ENCODE data around the gene TMEM255B. TPM values are rescaled to one million over a fixed set of nuclear protein-coding genes. Genes with fewer than 3 reads are reported as not detected.

The TMEM255B gene
- total RNA-seq, 1 donor from 2014 or later: 45.6 TPM

DNA sequence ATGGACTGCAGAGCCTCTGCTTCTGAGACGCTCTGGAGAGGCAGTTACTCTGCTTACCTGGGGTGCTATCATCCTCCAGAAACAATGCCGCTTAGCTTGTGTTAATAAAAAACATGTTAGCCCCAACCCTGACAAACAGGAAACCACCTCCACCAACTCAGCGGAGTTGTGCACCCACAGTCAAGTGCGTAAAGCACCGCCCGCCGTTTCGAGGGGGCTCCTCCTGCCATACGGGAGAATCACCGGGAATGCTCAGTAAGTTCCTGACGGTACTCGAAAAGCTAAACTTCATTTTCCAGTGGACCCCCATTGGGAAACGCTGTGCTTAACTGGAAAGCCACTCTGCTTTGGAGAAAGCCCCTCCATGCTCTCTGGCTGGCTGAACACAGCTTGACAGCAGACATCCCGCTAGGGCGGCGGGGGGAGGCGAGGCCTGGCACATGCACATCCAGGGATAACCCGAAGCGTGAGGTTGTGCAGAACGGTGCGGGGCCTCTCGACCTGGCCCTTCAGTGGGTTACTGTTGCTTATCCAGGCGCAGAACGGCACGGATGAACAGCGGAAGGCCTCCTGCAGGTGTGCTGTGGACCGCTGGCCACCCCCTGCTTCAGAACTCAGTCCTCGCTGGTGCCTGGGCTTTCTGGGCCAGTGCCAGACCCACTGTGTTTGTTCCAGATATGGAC is 87.8 kb downstream of the TMEM255B start:
- no peak for DNase-seq (ENCODE audit: low read depth in 2 of 2)

DNA sequence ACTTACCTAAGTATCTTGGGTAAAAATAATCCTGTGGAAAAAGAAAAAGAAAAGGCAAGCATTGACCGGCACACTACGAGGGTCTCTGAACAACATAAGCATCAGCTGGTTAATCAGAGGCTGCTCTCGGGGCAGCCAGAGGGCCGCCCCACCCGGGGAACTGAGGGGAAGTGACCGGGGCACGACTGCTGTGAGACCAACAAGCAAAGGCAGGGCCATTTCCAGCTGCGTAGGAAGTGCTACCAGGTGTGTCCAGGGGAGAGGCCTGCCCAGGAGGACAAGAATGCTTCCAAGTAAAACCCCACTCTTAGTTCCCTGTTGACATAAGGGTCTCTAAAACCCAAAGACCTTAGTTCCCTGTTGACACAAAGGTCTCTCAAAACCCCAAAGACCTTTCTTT is 89.0 kb downstream of the TMEM255B start:
- no peak for DNase-seq (ENCODE audit: low read depth in 2 of 2)

DNA sequence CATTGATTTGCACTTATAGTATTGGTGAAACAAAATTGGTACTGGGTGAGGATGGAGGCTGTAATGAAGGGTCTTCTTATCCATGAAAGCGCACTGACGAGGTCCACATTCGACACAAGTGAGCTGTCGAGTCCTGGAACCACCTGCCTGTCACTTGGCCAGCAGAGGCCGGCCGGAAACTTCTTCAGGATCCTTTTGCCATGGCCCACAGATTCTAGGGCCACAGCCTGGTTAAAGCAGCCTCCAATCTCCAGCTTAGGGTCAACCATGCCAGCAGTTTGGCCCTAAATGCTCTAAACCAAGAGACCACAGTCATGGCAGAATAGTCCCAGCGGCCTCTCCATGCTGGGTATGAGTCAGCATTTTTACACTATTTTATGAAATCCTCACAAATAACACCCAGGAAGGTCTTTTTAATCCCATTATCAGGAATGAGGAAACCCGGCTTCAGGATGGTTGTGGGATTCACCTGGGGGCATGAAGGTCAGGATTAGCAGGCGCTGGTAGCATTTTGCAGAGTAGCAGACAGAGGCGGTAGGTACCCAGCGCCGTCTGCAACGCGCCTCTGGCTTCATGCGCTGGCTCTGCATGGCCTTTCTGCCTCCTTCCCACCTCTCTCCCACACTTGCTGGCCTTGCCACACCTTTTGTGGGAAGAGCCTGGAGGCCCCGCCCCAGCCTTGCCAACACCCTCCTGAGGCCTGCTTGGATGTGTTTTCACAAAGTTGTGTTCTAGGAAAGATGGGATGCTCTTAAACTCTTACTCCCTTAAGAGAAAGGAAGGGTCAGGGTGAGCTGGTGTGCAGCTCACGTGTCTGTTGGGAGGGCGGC is 89.6 kb downstream of the TMEM255B start:
- DNase-seq (ENCODE audit: low read depth in 2 of 2): no peak

DNA sequence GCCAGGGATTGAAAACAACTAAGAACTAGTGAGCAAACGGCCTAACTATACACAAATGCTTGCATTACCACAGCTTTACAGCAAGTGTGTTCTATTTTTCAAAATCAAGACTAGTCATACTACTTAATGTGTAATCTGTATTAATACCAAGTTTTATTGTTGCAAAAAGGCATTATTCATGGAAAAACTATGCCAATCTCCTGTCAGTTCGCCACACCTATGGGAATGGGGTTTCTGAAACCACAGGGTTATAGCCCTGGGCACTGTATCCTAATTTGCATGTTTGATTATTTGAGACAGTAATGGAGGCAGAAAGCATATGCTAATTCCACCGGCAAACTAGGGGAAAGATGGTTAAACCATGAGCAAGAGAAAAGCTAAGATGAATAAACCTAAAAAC is 90.5 kb downstream of the TMEM255B start:
- DNase-seq (ENCODE audit: low read depth in 2 of 2): no peak

DNA sequence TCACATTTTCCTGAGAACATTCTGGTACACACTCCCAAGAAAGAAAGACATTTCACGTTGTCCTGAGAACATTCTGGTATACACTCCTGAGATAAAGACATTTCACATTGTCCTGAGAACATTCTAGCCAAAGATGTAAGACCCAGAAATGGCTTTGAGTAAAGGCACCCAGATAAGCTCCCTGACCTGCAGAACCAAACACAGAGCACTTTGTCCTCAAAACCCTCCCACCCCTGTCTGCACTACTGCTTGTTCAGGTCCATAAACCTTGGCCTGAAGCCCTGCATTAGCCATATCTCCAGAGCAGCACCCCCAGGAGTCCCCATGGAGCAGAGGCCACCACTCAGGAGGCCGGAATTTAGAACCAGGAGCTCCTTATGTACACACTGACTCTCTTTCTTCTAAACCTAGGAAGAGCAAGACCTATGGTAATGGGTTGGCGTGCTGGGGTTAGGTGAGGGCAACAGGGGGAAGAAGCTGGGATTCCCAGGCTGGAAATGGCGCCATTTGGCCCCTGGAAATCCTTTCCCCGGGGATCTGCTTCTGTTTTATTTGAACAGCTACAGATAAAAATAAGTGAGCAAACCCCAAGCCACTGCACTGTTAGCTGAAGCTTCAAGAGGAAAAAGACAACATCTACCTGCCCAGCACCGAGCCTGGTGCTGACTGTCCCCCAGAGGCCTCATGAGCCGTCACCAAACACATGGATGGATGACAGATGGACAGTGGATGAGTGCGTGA is 91.1 kb downstream of the TMEM255B start:
- DNase-seq (ENCODE audit: low read depth in 2 of 2): no peak

DNA sequence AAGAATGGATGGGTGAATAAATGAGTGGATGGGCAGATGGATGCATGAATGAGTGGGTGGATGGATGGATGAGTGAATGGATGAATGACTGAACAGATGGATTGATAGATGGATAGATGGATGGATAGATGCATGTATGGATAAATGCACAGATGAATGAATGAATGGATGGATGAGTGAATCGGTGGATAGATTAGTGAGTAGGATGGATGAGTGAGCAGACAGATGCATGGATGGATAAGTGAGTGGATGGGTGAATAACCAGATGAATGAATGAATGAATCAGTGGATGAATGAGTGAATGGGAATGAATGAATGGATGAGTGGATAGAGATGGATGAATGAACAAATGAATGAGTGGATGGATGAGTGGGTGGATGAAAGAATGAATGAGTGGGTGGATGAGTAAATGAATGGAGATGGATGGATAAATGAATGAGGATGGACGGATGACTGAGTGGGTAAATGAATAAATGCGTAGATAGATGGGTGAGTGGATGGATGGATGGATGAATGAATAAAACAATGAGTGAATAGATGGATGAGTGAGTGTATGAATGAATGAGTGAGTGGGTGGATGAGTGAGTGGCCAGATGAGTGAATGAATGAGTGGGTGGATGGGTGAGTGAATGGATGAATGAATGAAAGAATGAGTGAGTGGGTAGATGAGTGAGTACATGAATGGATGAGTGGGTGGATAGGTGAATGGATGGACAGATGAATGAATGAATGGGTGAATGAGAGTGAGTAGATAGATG is 91.9 kb downstream of the TMEM255B start:
- no peak for DNase-seq (ENCODE audit: low read depth in 2 of 2)

DNA sequence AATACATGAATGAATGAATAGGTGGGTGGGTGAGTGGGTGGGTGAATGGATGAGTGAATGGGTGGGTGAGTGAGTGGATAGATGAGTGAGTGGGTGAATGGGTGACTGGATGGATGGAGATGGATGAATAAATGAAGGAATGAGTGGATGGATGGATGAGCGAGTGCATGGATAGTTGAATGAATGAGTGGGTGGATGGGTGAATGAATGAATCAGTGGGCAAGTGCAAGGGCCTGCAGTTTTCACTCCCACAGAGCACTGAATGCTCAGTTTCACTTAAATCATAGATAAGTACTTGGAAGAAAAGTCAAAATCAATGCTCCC is 92.4 kb downstream of the TMEM255B start:
- DNase-seq (ENCODE audit: low read depth in 2 of 2): no peak

DNA sequence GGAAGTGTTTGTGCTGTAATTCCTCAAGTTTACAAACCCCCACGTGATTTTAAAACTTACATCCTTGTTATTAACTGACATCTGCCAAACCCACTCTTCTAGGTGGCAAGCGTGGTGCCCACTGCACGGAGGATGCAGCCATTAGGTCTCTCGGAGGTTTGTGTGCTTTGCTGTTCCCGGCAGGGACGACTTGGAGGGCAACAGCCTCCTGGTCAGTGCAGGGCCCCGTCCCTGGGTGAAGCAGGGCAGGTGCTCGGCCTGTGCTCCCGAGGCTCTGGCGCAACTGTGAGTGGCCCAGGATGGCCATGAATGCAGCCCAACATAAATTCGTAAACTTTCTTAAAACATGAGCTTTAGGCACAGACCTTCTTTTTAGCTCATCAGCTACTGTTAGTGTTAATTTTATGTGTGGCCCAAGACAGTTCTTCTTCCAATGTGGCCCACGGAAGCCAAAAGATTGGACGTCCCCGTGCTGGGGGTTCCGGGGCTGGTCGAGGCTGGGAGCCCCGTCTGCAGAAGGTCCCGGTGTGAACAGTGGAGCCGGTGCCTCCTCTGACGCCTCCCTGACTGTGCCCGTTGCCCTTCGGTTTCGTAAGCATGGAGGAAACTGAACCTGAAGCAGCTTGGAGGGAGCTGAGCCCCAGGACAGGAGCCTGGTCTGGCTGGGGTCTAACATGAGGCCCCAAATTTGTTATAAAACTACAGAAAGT is 93.0 kb downstream of the TMEM255B start:
- DNase-seq (ENCODE audit: low read depth in 2 of 2): no peak

DNA sequence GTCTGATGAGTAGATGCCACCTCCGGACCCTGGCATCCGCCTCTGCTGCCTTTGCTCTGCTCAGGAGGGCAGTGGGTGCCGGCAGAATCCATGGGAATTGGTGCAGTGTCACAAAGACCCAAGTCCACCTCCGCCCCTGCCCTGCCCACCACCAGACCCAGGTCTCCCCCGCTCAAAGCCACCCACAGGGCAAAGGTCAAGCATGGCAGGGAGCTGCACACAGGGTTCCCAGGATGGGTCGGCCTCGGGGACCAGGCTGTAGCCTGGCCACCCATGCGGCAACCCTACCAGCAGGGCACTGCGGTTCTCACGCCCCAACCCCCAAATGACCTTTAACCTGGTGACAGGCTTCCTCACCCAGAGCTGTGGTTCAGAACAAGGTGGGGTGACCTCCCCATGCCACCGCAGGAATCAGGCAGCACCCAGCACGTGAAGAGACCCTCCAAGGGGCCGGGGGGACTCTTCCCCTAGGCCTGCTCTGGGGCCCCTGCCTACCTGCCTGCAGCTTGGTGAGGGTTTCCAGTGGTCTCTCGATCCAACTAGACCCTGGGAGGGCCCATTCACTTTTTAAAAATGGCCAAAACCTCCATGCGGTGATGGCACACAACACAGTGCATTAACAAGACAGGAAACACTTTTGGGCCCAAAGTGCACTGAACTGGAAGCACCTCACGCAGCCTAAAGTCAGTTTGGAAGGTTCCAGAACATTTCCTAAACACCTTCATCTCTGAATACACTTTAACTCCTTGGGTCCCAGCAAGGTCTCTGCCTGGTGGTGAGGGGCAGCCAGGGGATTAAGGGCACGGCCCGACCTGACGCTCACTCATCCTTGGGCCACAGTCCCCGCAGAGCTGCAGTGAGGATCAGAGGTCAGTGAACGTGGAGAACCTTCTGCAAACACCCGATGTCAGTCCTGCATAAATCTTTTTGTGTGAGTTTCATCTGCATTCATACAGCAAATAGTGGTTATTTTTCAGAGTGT is 93.8 kb downstream of the TMEM255B start:
- no peak for DNase-seq (ENCODE audit: low read depth in 2 of 2)

DNA sequence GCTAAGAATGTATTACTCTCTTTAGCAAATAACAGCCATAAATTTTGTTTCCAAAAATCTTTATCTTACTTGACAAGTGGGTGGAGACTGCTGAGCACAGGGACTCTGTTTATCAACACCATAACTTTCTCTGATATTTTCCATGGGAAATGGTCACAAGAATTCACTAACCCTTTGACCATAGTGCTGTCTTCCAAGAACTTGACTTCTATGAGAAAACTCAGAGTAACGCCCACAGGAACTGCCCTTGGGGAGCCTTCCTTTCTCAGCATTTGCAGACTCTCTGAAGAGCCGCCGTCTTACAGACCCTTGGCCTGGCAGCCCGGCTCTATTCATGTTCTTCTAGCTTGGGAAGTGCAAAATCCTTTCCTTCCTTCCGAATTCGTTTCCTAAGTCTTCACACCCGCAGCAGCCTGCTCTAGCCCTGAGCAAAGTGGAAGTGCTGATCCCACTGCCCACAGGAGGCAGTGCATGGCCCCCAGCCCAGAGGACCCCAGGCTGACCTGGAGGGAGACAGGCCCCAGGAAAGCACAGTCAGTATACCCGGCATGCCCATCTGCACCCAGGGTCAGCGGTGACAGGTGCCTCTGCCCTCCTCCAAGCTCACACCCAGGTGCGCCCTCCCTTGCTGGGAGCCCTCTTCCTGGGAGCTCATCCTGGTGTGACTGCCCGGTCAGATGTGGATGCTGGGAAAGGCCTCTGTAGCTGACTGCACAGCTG is 94.7 kb downstream of the TMEM255B start:
- DNase-seq (ENCODE audit: low read depth in 2 of 2): no peak

DNA sequence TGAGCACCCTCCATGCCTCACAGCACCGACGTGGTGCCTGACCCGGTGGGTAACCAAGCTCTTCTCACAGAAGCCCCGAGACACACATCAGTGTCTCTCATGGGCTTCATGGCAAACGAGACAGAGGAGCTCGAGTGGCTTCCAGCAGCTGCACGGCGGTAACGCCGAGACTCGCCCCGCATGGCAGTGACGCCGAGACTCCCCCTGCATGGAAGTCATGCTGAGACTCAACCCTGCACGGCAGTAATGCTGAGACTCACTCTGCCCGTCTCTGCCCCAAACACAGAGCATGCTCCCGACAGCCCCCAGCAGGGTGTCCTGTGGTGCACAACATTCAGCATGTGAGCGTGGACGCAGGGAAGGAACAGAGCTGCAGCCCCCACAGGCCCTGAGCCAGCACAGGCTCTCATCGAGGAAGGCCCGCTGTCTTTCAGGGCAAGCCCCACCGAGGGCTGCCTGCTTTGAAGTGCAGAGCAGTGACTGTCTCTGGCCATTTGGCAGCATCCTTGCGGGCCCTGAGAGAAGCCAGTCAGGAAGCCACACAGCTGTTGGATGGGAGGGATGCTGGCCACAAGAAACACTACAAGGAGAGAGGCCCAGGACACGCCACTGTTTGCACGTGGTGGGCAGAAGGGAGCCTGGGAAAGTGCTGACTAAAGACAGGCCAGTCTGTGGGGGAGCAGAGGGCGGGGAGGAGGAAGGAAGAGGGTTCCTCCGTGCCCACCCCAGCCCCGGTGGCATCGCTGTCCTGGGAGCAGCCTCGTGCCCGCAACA is 95.4 kb downstream of the TMEM255B start:
- peak in 1 of 2 donors; percentile 32 for DNase-seq (ENCODE audit: low read depth in 2 of 2)

DNA sequence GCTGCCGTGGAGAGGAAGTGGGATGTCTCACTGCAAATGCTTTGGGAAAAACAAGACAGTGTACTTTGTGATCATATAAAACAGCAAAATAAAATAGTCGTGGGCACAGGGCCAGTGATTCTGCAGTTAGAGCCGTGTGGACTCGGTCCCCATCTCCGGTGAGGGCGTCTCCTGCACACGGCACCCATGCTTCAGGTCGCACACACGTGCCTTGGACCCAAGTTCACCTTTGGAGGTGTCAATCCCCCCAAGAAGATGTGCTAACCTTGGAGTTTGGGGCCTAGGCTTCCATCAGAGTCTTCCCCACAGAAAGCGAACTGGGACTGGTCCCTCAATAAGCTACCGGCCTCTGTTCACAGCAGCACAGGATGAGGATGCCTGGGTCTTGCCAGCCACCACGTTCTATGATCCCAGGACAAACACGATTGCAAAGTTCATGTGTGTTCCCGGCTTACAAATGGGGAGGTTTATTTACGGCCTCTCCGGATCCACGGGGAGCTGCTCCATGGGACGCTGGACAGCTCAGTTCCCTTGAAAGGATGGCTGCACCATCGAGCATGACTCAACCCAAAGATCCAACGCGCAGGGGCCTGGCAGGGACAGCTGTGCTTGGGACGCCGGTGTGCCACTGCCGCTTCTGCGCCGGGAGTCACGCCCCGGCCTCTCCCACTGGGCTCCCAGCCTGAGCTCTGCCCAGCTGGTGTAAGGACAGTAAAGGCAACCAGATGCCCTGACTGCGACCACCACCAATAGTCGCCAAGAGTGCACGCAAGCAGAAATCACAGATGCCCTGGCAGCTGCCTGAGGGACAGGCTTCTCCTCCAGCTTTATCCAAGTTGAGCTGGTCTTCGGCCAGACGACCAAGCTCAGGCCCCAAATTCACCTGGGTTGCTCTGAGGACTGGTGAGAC is 96.2 kb downstream of the TMEM255B start:
- DNase-seq (ENCODE audit: low read depth in 2 of 2): no peak

DNA sequence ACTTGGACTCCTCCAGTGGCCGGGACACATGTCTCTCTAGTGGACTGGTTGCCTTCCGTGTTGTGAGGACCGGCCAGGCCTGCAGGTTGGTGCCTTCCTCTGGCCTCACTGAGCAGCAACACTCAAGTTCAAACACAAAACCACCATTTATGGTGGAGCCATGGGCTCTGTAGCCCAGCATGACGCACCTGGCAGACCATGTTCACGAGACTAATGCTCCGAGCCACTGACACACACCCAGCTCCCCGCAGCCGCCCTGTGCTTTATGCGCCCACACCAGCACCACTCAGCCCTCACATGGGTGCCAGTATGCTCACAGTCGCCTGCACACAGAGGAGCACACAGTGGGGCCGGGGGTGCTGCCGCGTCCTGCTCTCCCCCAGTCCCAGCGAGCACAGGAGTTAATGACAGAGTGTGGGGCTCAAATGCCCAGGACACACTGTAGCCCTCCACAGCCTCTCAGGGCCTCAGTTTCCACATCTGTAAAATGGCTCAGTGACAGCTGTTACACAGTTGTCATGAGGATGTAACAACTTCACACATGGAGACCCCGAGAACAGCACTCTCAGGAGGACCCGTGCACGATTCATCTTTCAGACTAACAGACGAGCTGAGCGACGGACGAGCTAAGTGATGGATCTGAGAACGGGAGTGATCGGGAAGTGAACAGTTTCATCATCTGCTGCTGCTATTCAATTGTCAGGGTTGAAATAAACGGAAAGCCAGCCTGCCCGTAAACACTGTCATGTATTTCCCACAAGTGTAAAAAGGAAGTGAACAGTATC is 97.1 kb downstream of the TMEM255B start:
- DNase-seq (ENCODE audit: low read depth in 2 of 2): no peak

DNA sequence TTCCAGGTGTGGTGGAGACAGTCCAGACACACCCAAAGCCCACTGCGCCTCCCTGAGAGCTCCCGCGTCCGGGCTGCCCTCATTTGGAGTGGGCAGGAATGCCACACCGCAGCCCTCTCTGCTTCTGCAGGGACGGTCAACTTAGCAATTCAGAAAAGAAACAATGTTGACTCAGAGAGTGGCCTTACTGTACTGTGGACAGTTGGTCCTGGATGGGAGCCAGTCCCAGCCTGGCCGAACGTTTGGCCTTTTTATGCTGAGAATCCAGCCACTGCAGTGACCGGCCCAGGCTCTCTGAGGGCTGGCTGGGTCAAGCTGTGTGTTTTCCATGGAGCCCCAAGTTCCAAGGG is 97.7 kb downstream of the TMEM255B start:
- DNase-seq (ENCODE audit: low read depth in 2 of 2): peak; percentile 55 to 72

DNA sequence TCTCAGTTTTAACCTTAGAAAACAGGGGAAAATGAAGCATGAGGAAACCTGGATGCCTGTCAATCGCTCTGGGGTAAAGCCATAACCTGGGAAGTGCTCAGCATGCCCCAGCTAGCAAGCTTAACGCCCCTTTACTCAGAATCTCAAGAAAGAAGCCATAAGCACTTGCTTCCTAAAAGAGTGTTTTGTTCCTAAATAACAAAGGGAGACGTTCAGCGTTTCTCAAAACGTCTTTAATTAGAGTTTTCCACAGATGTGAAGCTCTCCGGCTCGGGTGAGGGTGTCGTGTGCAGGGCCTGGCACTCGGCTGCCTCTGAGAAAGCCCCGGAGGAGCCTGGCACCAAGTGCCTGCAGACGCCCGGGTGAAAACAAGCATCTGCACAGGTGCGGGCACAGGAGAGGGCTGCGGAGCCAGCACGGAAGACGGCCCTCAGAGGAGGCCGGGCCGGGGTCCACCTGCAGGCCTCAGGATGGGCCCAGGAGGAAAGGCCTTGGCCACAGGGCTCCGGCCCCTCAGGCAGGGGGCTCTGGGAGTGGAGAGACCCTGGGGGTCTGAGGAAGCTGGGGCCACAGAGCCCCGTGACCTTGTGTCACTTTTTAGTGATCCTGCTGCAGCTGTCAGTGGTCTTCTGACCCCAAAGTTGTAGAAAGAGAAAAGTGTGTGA is 98.6 kb downstream of the TMEM255B start:
- no peak for DNase-seq (ENCODE audit: low read depth in 2 of 2)
